C4-2B (cell line): ENCODE results near the gene TPRN.

ENCODE experiments used
- CTCF ChIP-seq: fragments of 450-650 bp; conservative IDR thresholded peaks from 2 replicates; pipeline ENCODE4 v1.5.1; 2017; ENCODE audit warnings: mild to moderate bottlenecking
- ZFX ChIP-seq: fragments of 450-650 bp; IDR thresholded peaks from 2 replicates; pipeline ENCODE4 v1.6.1; 2017

DNA sequence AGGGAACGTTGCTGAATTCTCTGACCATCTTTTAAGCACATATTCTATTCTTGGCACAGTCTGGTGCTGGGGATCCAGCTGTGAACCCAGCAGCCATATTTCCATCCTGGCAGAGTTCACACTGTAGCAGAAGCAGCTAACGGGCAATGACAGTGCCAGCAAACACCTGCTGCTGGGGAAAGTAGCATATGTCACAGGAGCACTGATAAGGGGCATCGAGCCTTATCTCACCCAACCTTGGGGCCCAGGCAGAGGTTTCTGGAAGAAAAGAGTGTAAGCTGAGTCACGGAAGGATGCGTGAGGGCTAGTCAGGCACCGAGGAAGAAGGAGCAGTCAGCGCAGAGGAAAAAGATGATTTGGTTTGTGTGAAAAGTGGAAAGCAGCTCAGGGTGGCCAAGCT is 6.1 kb upstream of the TPRN start:
- TF ChIP-seq CTCF (no peak), ZFX (no peak)
